ENCODE results near the gene DPH1.

The DPH1 gene

GRCh38 chr17:2027528-2028233, 2.3 kb upstream of the DPH1 start:
- no peak for DNase-seq (ENCODE audit: low read depth, low spot score)

GRCh38 chr17:2028234-2028614, 1.7 kb upstream of the DPH1 start:
- DNase-seq (ENCODE audit: low read depth, low spot score) = no peak

GRCh38 chr17:2028737-2029136, 1.2 kb upstream of the DPH1 start:
- no peak for DNase-seq (ENCODE audit: low read depth, low spot score)

GRCh38 chr17:2030779-2031163, 818 bp downstream of the DPH1 start:
- no peak for DNase-seq (ENCODE audit: low read depth, low spot score)

- DNase-seq (ENCODE audit: low read depth, low spot score) = no peak
Measured at GRCh38 chr17:2033153-2033552, 3.2 kb downstream of the DPH1 start.

- no peak for DNase-seq (ENCODE audit: low read depth, low spot score)
Measured at GRCh38 chr17:2034157-2034556, 4.2 kb downstream of the DPH1 start.

GRCh38 chr17:2034806-2035540, 5.0 kb downstream of the DPH1 start:
- DNase-seq (ENCODE audit: low read depth, low spot score) = no peak

- no peak for DNase-seq (ENCODE audit: low read depth, low spot score)
Measured at GRCh38 chr17:2035541-2036488, 5.9 kb downstream of the DPH1 start.

GRCh38 chr17:2037155-2037554, 7.2 kb downstream of the DPH1 start:
- DNase-seq (ENCODE audit: low read depth, low spot score) = no peak

GRCh38 chr17:2040219-2040827, 10.4 kb downstream of the DPH1 start:
- no peak for DNase-seq (ENCODE audit: low read depth, low spot score)

- DNase-seq (ENCODE audit: low read depth, low spot score) = no peak
Measured at GRCh38 chr17:2040942-2041560, 11.1 kb downstream of the DPH1 start.

GRCh38 chr17:2041561-2042389, 11.8 kb downstream of the DPH1 start, which contains the start of gene OVCA2:
Gene OVCA2 (plus strand): TSS chr17:2042022. CDS start chr17:2042048, 26 bp downstream.
- DNase-seq (ENCODE audit: low read depth, low spot score) = no peak

- no peak for DNase-seq (ENCODE audit: low read depth, low spot score)
Measured at GRCh38 chr17:2042390-2042847, 12.5 kb downstream of the DPH1 start.

GRCh38 chr17:2042933-2043332, 13.0 kb downstream of the DPH1 start:
- no peak for DNase-seq (ENCODE audit: low read depth, low spot score)

- DNase-seq (ENCODE audit: low read depth, low spot score) = no peak
Measured at GRCh38 chr17:2043785-2044184, 13.8 kb downstream of the DPH1 start.

GRCh38 chr17:2044263-2044894, 14.4 kb downstream of the DPH1 start:
- DNase-seq (ENCODE audit: low read depth, low spot score) = no peak

GRCh38 chr17:2047590-2047989, 17.6 kb downstream of the DPH1 start:
- DNase-seq (ENCODE audit: low read depth, low spot score) = no peak

GRCh38 chr17:2048805-2049204, 18.9 kb downstream of the DPH1 start:
- DNase-seq (ENCODE audit: low read depth, low spot score) = no peak
